Astrocyte of the cerebellum (primary cell): Measurements from ENCODE around the gene PDE4D.
"Not testable (repeated sequence)": the region's sequence is repeated elsewhere in the genome, so short reads cannot be mapped to it uniquely, and the experiment has no call there.

Experiments
- DNase-seq: peaks from one replicate; pipeline ENCODE4 v3.0.0-alpha.2; 2011; ENCODE audit warnings: low read depth
- H3K4me3 ChIP-seq: 2 replicates; pipeline ENCODE4 v1.5.1; 2011; ENCODE audit warnings: mild to moderate bottlenecking, low read depth, low read length, moderate library complexity
- CTCF ChIP-seq: IDR thresholded peaks from 2 replicates; pipeline ENCODE4 v1.5.1; 2012; ENCODE audit warnings: low read length, low read depth, moderate library complexity, mild to moderate bottlenecking; ENCODE audit errors: missing control alignments
- in situ Hi-C: cut with HindIII; loops from 2 replicates; pipeline ENCODE4 v1.10.0; 2017; ENCODE audit warnings: low sequenced_read_pairs

Gene PDE4D

GRCh38 chr5:59758566-59758965 is 135.0 kb downstream of the PDE4D start:
- H3K4me3 ChIP-seq = no peak overlapping the region
- in situ Hi-C loops = no loop called here
- no peak for DNase-seq
- TF ChIP-seq CTCF = no peak

GRCh38 chr5:59757442-59757841 is 136.1 kb downstream of the PDE4D start:
- no peak for TF ChIP-seq CTCF
- DNase-seq = no peak
- no peak overlapping the region for H3K4me3 ChIP-seq
- in situ Hi-C loops = no loop called here

GRCh38 chr5:59756373-59757035 is 137.0 kb downstream of the PDE4D start:
- no peak for TF ChIP-seq CTCF
- H3K4me3 ChIP-seq = no peak overlapping the region
- in situ Hi-C loops = no loop called here
- no peak for DNase-seq

GRCh38 chr5:59755476-59755875 is 138.1 kb downstream of the PDE4D start:
- no peak for DNase-seq
- in situ Hi-C loops = no loop called here
- no peak overlapping the region for H3K4me3 ChIP-seq
- no peak for TF ChIP-seq CTCF

- no peak for DNase-seq
- in situ Hi-C loops = no loop called here
- H3K4me3 ChIP-seq = no peak overlapping the region
- no peak for TF ChIP-seq CTCF
Measured at GRCh38 chr5:59753599-59753998, 139.9 kb downstream of the PDE4D start.

- H3K4me3 ChIP-seq = no peak overlapping the region
- no peak for DNase-seq
- in situ Hi-C loops = no loop called here
- TF ChIP-seq CTCF = no peak
Measured at GRCh38 chr5:59749782-59750520, 143.6 kb downstream of the PDE4D start.

GRCh38 chr5:59748036-59748663 is 145.4 kb downstream of the PDE4D start:
- in situ Hi-C loops, DNase-seq: not testable (repeated sequence)

More at GRCh38 chr5:59748036-59748663, 145.4 kb downstream of the PDE4D start:
- H3K4me3 ChIP-seq = not testable (repeated sequence)
